Natural killer cell (primary cell): ENCODE results near the gene NME2. TPM values are rescaled to one million over a fixed set of nuclear protein-coding genes. Genes with fewer than 3 reads are reported as not detected.

ENCODE experiments used
- ATAC-seq, 3 donors: fragments of 150-1000 bp in 2 of 3; fragments of 200-7000 bp in 1 of 3; cut with Tn5 transposase; 1 replicate in 1 of 3; 2 replicates in 2 of 3; pipeline ENCODE4 v1.10.0; 2021; ENCODE audit warnings: mild to moderate bottlenecking in 2 of 3, moderate library complexity in 2 of 3
- DNase-seq, 2 donors: peaks; one replicate each; pipeline versions ENCODE4 v3.0.0 to v3.0.0-alpha.2; 2013 to 2021; ENCODE audit warnings: mixed read lengths in 1 of 2
- H3K27ac ChIP-seq: one replicate; pipeline ENCODE4 v1.5.1; 2013; ENCODE audit warnings: mild to moderate bottlenecking, low read length
- H3K27me3 ChIP-seq: one replicate; pipeline ENCODE4 v1.6.1; 2013; ENCODE audit warnings: low read length; ENCODE audit not compliant: control insufficient read depth, insufficient read depth
- H3K36me3 ChIP-seq: one replicate; pipeline ENCODE4 v1.6.1; 2013; ENCODE audit warnings: low read length; ENCODE audit not compliant: control insufficient read depth, insufficient read depth
- H3K4me1 ChIP-seq: one replicate; pipeline ENCODE4 v1.6.1; 2013; ENCODE audit warnings: low read length; ENCODE audit not compliant: control insufficient read depth, insufficient read depth
- H3K4me3 ChIP-seq: one replicate; pipeline ENCODE4 v1.5.1; 2013; ENCODE audit warnings: low read length
- H3K9me3 ChIP-seq: one replicate; pipeline ENCODE4 v1.6.1; 2013; ENCODE audit warnings: low read length; ENCODE audit not compliant: control insufficient read depth, insufficient read depth
- H3K27ac Mint-ChIP-seq, 2 donors: one replicate each; pipeline ENCODE4 v1.8.0; 2022; ENCODE audit warnings: mild to moderate bottlenecking in 2 of 2, mixed read lengths in 2 of 2, moderate library complexity in 1 of 2
- H3K27me3 Mint-ChIP-seq, 2 donors: one replicate each; pipeline ENCODE4 v1.8.0; 2022; ENCODE audit warnings: low read depth in 2 of 2, mixed read lengths in 2 of 2
- H3K36me3 Mint-ChIP-seq: one replicate; pipeline ENCODE4 v1.8.0; 2022; ENCODE audit warnings: mixed read lengths
- H3K4me1 Mint-ChIP-seq, 2 donors: one replicate each; pipeline ENCODE4 v1.8.0; 2022; ENCODE audit warnings: mixed read lengths in 2 of 2
- H3K4me3 Mint-ChIP-seq: one replicate; pipeline ENCODE4 v1.8.0; 2022; ENCODE audit warnings: mild to moderate bottlenecking, moderate library complexity, mixed read lengths
- H3K9me3 Mint-ChIP-seq, 2 donors: one replicate each; pipeline ENCODE4 v1.8.0; 2022; ENCODE audit warnings: mixed read lengths in 2 of 2
- CTCF ChIP-seq: fragments of 200-600 bp; IDR thresholded peaks from one replicate; pipeline ENCODE4 v1.8.0; 2022; ENCODE audit warnings: antibody characterized with exemption
- WGBS: methylation state at CpG from one replicate; pipeline ENCODE4 v1.1.7; 2013; ENCODE audit warnings: missing lambda C conversion rate; ENCODE audit not compliant: insufficient coverage; 5-methylcytosine and 5-hydroxymethylcytosine counted together
- intact Hi-C: fragments of 100-400 bp; cut with micrococcal nuclease; formaldehyde crosslinking; loops from one replicate; pipeline ENCODE4 v1.14.2; 2022
- total RNA-seq, 4 donors: library from RNA; stranded (reverse); fragments of 120-200 nt in 1 of 4; gene quantifications; one replicate each; pipeline versions ENCODE4 v1.2.3 to v1.2.4, GENCODE V29; 2013 to 2022

Gene NME2
- total RNA-seq, 3 donors from 2014 or later (not counting 1 experiment from before 2014, with no cell fraction given) = 100 to 109 (median 101) TPM

- no peaks in the 10 kb centered on the region for H3K27me3 ChIP-seq
- ATAC-seq = no peak
- no peak overlapping the region for H3K27ac ChIP-seq
- H3K4me1 Mint-ChIP-seq = peaks cover 12 to 18% of the 10 kb centered on the region in 2 donors
- DNase-seq = no peak
- no peak overlapping the region for H3K27ac Mint-ChIP-seq
- H3K4me3 Mint-ChIP-seq = no peak overlapping the region
- no peak for TF ChIP-seq CTCF
- no peaks in the 10 kb centered on the region for H3K27me3 Mint-ChIP-seq
- WGBS = 100% methylated on average over 2 of the region's 5 CpGs
- no peaks in the 10 kb centered on the region for H3K36me3 ChIP-seq
- H3K4me3 ChIP-seq = no peak overlapping the region
- no peaks in the 10 kb centered on the region for H3K36me3 Mint-ChIP-seq
- no peaks in the 10 kb centered on the region for H3K9me3 ChIP-seq
- peaks cover 15% of the 10 kb centered on the region for H3K4me1 ChIP-seq
- no peaks in the 10 kb centered on the region for H3K9me3 Mint-ChIP-seq
- intact Hi-C loops = no loop called here
Measured at GRCh38 chr17:51124640-51125503, 41.3 kb upstream of the NME2 start.

- no peak for ATAC-seq
- Mint-ChIP-seq H3K4me1 (no peaks in the 10 kb centered on the region), H3K27ac (no peak overlapping the region)
Measured at GRCh38 chr17:51128076-51128475, 38.1 kb upstream of the NME2 start.

GRCh38 chr17:51132964-51133319 lies 33.3 kb upstream of the NME2 start:
- Mint-ChIP-seq H3K36me3 (no peaks in the 10 kb centered on the region), H3K9me3 (no peaks in the 10 kb centered on the region), H3K27ac (no peak overlapping the region), H3K4me3 (no peak overlapping the region), H3K27me3 (peaks cover 0 to 6% of the 10 kb centered on the region in 2 donors), H3K4me1 (no peaks in the 10 kb centered on the region)
- H3K36me3 ChIP-seq = no peaks in the 10 kb centered on the region
- no peak overlapping the region for H3K4me3 ChIP-seq
- DNase-seq (no peak), ATAC-seq (no peak)
- intact Hi-C loops = no loop called here
- no peak for TF ChIP-seq CTCF
- H3K27me3 ChIP-seq = no peaks in the 10 kb centered on the region
- H3K27ac ChIP-seq = no peak overlapping the region
- H3K4me1 ChIP-seq = no peaks in the 10 kb centered on the region
- no peaks in the 10 kb centered on the region for H3K9me3 ChIP-seq

More at GRCh38 chr17:51128076-51128475, 38.1 kb upstream of the NME2 start:
- Mint-ChIP-seq H3K4me3 (no peak overlapping the region), H3K36me3 (no peaks in the 10 kb centered on the region), H3K27me3 (peaks cover 0 to 1% of the 10 kb centered on the region in 2 donors), H3K9me3 (no peaks in the 10 kb centered on the region)
- no peak overlapping the region for H3K27ac ChIP-seq
- no peaks in the 10 kb centered on the region for H3K9me3 ChIP-seq
- TF ChIP-seq CTCF = no peak
- 74% methylated on average over 3 of the region's 3 CpGs for WGBS
- no peak overlapping the region for H3K4me3 ChIP-seq
- no peaks in the 10 kb centered on the region for H3K27me3 ChIP-seq
- intact Hi-C loops = no loop called here
- no peaks in the 10 kb centered on the region for H3K36me3 ChIP-seq
- peak in 1 of 2 donors; percentile 21 for DNase-seq
- no peaks in the 10 kb centered on the region for H3K4me1 ChIP-seq

GRCh38 chr17:51133365-51133764 lies 32.8 kb upstream of the NME2 start:
- no peak overlapping the region for H3K4me3 ChIP-seq
- intact Hi-C loops = no loop called here
- H3K36me3 ChIP-seq = no peaks in the 10 kb centered on the region
- H3K27me3 ChIP-seq = no peaks in the 10 kb centered on the region
- Mint-ChIP-seq H3K27me3 (peaks cover 0 to 6% of the 10 kb centered on the region in 2 donors), H3K9me3 (no peaks in the 10 kb centered on the region), H3K4me1 (no peaks in the 10 kb centered on the region), H3K27ac (no peak overlapping the region), H3K4me3 (no peak overlapping the region), H3K36me3 (no peaks in the 10 kb centered on the region)
- no peaks in the 10 kb centered on the region for H3K9me3 ChIP-seq
- DNase-seq (no peak), ATAC-seq (no peak)
- no peaks in the 10 kb centered on the region for H3K4me1 ChIP-seq
- 76% methylated on average over 2 of the region's 2 CpGs for WGBS
- no peak overlapping the region for H3K27ac ChIP-seq
- no peak for TF ChIP-seq CTCF
